TTC549 (cell line): Measurements from ENCODE around the gene MLYCD.

Experiments used
- FAIRE-seq: peaks from 2 replicates; lab custom pipeline; 2012; peaks lifted over from hg19 to GRCh38; lab: Jason Lieb, UNC

Gene MLYCD

DNA sequence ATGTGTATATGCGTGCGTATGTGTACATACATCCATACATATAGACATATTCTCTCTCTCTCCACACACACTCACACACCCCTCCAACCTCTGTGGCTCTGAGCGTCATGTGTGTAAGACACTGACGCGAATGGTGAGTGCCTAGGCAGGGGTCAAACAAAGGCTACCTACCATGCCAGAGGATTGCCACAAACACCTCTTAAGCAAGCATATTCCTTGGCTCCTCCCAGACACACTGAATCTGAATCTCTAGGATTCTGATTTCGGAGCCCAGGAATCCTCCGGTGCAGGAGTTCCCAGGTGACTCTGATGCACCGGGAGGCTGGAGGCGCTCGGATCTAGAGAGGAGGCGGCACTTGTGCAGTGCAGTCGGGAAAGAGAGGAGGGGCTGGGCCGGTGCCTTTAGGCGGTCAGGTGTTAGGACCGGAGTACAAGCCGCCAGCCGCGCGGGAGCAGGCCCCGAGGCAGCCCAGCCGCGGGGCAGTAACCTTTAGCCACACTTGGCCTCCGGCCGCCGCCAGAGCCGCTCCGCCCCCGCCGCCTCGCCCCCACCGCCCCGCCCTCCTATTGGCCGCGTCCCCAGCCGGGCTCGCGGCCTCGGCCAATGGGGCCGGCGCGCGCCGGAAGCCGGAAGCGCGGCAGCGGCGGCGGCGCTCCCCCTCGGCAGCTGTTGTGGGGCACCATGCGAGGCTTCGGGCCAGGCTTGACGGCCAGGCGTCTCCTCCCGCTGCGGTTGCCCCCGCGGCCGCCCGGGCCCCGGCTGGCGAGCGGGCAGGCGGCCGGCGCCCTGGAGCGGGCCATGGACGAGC is at the start of gene MLYCD:
Gene MLYCD, plus strand, starts transcription at position 653 of the 809 bp plus-strand sequence. Its CDS starts 30 bp downstream, at position 683.
- no peak for FAIRE-seq

DNA sequence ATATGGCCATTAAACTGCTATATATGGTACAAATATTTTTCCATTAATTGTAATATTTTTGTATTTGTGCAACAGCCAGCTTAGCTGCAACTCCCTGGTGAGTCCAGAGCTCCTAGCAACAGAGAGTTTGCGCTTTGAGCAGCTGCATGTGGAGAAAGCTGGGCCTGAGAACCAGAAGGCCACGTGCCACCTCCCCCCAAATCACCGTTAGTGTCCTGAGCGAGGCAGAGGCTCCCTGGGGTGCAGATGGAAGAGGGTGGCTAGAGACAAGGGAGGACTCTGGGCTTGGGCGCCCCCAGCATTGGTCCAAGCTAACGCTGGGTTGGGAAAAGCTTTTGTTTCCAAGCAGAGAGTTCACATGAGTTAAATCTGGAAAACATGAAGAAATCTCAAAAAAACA is 49.5 kb upstream of the MLYCD start:
- FAIRE-seq = no peak

DNA sequence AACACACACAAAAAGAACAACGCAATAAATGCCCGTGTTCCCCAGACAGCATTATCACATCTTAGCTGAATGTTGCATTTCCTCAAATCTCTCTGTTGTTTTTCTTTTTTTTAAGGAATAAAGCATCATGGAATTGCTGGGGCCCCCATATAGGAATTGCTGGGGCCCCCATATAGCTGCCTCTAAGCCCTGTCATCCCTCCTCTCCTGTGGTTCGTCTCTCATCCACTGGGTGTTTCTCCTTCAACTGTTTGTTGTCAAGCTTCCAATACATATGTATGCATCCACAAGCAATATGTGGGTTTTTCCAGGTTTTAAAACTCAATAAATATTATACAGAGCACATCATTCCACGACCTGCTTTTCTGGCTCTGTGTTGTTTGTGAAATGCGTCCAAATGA is 48.0 kb upstream of the MLYCD start:
- no peak for FAIRE-seq

DNA sequence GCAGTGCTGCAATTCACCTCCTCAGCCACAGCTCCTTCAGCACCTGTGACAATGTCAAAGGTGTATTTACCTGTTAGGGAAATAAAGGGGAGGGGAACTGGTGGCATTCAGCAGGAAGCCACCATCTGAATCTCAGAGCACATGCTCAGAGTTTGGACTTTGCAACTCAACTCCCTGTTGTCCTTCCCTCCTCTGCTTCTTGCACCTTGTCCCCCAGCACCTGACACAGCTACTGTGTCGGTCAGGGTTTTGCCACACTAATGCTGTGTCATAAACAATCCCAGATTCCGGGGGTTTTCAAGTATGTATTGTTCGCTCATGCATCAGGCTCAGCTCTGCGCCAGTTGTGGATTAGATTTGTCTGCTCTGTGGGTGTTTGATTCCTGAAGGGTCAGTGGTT is 47.4 kb upstream of the MLYCD start:
- no peak for FAIRE-seq

DNA sequence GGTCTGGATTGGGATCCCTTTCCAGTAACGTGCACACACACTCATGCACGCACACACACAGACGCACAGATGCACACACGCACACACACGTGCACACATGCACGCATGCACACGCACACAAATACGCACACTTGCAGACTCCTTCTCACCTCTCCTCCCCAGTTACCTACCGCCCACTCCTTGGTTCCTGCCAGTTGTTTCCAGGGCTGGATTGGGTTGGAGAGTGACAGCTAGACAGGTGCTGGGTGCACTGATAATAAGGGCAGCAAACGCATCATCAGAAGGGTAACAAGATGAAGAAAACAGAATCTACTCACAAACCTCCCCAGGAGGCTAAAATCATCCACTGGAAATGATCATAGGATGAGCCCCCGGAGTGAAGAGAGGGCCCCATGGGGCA is 46.1 kb upstream of the MLYCD start:
- FAIRE-seq = no peak

DNA sequence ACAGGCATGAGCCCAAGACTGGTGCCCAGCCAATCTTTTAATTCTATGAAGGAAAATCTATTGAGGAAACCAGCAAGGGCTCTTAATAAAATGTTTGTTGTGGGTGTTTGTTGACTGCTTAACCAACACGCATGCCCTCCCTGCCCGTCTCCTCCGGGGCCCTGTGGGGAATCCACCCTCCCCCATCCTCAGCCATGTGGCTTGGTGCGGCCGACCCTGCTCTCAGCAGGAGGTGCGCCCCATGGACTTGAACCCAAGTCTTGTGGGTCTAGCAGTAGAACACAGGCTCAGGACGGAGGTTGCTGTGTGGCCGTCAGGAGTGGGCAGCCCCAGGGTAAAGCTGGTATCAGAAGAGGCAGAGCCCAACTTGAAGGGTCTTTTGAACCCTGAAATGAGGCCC is 45.1 kb upstream of the MLYCD start:
- FAIRE-seq = no peak

DNA sequence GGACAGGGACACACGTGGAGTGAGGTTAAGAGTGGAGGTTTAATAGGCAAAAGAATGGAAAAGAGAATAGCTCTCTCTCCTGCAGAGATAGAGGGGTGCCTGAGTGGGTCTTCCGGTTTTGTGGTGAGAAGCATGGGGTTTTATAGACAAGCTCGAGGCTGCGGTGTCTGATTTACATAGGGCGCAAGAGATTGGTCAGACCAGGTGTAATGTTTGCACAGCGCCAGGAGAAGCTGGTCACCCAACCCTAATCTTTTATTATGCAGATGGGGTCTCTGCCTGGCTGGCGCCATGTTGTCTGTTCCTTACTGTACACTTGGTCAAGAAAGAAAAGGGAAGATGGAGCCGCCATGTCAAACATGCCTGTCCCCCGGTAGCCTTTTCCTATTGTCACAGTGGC is 44.5 kb upstream of the MLYCD start:
- no peak for FAIRE-seq

DNA sequence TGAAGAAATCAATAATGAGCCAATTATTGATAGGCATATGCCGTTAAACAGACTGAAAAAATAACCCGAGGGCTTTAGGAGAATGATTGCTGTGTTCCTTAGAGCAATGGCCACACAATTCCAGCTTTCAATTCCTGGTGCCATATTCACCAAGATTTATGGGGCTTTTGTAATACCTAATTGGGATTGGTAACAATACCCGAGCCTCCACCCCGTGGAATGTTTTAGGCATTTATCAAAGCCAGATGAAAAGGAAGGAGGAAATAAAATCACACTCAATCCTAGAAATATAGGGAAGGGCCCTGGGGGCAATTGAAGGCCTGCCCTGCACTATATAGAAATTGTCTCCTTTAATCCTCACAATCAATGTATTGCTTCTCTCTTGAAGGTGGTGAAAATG is 42.1 kb upstream of the MLYCD start:
- no peak for FAIRE-seq

DNA sequence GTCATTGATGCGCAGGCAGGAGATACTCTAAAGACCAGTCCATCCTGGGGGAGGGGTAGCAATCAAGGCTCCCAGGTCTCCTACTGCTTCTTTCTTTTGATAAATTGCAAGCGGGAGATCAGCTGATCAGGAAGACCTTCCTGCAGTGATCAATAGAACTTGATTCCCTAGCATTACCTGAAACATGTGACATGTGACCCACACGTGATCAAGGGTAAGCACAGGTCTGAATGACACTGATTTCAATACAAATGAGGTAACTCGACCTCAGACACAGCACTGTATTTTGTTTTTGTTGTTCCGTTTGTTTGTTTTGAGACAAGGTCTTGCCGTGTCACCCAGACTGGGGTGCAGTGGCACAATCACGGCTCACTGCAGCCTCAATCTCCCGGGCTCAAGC is 39.6 kb upstream of the MLYCD start:
- no peak for FAIRE-seq

DNA sequence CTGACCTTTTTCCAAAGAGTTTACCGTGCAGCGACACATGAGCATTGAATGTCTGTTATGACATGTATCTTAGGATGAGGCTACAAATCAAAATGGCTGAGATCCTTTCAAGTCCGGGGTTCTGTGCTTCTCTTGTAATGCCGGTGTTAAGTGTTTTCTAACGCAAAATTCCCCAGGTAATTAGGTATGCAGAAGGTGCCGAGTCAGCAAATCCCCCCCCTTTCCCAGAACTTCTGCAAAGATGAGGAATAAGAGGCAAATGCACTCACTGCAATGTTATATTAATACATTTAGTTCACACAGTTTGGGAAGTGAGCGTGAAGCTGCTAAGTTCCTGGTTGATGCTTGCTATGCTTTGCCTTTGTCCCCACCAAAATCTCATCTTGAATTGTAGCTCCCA is 36.3 kb upstream of the MLYCD start:
- no peak for FAIRE-seq

DNA sequence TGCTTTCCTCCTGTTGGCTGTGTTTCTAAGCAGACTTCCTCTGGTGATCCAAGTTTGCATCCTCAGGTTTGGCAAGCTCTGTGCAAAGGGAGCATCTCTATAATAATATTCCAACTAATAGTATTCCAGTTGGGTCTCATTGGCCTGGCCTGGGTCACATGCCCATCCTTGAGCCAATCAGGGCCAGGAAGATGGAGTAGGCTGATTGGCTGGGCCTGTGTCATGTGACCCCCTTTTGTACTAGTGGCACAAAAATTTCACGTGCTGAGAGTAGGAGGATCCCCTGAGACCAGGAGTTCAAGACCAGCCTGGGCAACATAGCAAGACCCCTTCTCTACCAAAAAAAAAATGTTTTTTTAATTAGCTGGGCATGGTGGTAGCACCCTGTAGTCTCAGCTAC is 35.2 kb upstream of the MLYCD start:
- no peak for FAIRE-seq

DNA sequence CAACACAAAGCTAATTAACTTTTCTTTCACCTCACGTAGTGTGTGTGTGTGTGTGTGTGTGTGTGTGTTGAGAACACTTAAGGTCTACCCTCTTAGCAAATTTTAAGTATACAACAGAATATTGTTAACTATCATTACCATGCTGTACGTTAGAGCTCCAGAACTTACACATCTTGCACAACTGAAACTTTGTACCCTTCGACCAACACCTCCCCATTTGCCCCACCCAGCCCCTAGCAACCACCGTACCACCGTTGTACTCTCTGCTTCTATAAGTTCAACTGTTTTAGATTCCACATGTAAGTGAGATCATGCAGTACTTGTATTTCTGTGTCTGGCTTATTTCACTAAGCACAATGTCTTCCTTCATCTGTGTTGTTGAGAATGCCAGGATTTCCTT is 28.1 kb upstream of the MLYCD start:
- FAIRE-seq = no peak

DNA sequence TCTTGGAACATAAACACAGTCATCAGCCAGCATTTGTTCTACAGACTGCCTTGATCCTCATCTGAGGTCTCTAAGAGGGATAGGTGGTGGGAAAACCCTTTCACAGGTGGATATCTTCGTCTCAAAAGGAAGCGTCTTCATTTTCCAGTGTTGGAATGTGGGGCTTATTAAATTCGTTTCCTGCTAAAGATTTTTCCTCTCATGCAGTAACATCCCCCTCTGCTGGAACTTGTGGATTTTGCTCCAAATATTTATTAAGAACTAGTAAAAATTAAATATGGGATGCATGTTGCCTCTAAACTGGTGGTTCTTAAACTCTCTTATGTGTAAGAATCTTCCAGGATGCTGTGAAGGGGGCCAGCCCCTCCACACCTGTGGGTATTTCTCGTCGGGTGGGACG is 20.1 kb upstream of the MLYCD start:
- no peak for FAIRE-seq

DNA sequence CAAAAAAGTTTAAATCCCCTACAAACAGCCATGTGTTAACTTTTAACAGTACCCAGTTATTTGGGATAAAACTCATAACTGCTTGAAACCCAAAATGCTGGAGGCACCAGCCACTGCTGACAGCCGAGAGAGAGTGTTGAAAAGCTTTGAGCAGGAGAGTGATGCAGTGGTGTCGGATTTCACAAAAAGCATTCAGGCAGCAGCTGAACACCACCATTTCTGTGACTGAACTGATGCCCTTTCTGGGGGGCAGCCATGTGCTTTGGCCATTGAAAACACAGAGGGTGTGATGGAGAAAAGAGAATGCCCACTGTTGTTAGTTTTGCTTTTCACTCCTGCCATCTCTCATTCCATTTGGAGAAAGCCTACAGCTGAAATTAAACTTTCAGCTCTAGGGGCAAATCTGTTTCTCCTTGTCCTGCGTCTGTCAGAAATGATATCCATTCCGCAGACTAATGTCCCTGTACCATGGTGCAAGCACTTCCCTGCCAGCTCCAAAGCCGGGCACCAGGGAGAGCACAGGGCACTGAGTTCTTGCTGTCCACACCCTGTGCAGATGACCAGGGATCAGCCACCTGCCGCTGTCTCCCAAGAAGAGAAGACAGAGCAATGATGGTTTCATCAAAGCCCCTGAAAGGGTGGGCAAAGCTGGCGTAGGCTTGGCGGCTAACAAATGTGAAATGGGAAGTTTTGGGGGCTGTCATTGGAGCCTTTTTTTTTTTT is 16.6 kb upstream of the MLYCD start:
- FAIRE-seq = no peak

DNA sequence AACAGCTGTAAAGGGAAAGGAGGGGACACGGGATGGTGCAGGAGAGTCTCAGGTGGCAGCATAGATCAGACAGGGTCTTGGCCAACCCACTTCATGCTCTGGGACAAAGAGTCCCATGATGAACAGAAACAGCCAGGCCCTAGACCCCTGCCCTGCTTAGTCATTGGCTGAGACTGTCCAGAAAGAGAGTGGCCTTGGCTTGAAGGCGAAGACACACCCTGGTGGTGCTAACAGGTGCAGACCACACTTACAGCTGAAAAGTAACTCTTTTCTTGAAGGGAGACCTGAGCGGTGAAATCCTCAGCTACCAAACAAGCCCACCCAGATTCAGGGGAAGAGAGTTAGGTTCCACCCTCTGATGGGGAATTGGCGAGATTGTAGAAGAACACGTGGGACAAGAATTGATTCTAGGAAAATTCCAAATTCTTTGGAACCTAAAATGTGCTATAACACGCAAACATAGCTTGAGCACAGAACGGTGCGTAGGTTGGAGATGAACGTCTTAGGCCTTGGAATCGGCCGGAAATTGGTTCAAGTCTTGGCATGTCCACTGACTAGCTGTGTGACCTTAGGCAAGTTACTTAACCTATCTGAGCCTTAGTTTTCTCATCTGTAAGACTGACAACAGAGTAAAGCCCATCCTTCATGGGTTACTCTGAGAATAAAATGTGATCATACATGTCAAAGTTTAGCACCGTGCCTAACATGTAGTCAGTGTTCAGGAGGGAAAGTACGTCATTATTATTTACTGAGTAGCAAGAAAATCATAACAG is 12.5 kb upstream of the MLYCD start:
- FAIRE-seq = no peak

DNA sequence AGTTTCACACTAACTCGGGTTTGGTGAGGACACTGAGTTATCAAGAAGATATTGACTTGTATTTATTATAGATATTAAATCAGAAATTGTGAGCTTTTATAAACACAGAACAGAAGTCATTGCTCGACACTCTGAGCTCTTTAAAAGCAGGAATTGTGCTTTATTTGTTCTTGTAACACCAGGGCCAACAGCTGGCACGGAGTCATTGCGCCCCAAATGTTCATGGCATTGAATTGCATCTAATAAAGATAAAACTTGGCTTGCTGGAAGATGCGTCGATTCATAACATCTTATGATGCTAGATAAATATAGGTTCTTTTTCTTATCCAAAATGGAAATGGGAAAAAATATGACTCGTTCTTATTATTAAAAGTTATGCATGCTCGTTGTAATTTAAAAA is 11.8 kb upstream of the MLYCD start:
- FAIRE-seq = no peak

DNA sequence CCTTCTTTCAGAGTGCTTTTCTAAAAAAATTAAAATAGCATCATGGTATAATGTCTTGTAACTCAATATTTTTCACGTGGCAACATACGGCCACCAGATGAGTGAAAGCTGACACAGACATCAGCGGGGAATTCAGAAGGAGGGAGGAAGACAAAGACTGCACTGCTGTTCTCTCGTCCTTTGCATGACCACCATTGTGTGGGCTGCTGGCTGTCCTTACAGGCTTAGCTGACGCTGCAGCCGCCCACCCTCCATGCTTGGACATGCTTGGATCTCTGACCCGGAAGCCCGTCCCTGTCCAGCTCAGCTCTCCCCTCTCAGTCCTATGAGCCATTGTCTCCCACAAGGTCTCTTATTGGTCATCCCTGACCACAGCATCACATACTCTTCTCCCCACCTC is 11.4 kb upstream of the MLYCD start:
- no peak for FAIRE-seq

DNA sequence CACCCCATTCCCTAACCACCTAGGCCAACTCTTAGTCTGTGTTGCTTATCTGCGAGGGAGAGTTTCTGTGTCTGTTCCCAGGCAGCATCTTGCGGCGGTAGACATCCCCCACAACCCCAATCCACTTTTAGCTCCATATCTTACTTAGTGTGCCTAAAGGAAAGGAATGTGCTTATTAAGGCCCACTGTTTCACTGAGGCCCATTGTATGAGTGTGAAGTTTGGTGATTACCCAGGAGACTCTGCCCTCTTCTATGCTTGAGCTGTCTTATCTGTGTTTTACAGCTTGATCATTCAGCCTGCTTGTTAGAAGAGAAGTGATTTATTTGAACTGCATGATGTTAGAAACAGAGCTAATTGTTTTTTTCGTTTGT is 10.3 kb upstream of the MLYCD start:
- FAIRE-seq = no peak

DNA sequence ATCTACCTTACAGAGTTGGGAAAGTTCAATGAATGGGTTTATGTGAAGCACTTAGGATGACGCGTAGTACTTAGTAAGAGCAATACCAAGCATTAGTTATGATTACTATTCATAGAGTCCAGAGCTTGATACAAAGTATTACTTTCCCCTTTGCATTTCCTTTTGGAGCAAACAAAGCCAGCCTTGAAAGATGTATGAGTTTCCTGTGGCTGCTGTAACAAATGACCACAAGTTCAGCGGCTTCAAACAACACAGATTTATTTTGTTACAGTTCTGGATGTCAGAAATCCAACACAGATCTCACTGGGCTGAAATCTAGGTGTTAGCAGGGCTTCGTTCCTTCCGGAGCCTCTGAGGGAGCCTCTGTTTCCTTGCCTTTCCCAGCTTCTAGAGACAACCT is 8.6 kb upstream of the MLYCD start:
- FAIRE-seq = no peak

DNA sequence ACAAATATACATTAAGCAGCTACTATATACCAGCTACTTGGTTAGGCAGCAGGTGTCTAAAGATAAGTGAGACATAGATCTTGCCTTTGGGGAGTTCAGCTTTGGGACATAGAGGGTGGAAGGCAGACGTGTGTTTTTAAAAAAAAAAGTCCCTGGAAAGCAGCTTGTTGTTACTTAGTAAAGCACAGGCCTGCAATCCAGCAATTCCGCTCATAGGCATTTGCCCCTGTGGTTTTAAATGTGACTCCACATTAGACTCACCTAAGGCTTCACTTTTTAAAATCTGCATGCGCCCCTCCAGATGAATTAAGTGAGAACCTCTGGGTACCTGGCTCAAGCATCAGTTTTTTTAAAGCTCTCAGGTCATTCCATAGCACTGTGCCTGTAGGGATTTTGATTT is 7.2 kb upstream of the MLYCD start:
- FAIRE-seq = no peak

DNA sequence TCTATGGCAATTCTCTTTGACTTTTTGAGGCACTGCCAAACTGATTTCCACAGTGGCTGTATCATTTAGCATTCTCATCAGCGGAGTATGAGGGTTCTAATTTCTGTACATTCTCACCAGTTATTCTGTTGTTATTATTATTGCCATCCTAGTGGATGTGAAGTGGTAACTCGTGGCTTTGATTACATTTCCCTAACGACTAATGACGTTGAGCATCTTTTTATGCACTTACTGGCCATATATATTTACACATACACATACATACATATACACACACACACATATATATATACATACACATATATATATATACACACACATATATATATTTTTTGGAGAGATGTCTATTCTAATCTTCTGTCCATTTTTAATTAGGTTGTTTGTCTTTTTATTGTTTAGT is 3.7 kb upstream of the MLYCD start:
- FAIRE-seq = no peak

DNA sequence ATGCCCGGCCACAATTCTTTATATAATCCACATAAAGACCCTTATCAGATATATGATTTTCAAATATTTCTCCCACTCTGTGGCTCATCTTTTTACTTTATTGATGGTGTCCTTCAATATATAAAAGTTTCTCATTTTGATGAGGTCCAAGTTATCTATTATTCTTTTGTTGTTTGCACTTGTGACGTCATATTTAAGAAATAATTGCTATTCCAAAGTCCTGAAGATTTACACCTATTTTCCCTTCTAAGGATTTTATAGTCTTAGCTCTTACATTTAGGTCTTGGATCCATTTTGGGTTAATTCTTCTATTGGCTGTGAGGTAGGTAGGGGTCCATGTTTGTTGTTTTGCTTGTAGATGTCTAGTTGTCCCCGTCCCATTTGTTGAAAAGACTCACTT is 3.0 kb upstream of the MLYCD start:
- FAIRE-seq = no peak

DNA sequence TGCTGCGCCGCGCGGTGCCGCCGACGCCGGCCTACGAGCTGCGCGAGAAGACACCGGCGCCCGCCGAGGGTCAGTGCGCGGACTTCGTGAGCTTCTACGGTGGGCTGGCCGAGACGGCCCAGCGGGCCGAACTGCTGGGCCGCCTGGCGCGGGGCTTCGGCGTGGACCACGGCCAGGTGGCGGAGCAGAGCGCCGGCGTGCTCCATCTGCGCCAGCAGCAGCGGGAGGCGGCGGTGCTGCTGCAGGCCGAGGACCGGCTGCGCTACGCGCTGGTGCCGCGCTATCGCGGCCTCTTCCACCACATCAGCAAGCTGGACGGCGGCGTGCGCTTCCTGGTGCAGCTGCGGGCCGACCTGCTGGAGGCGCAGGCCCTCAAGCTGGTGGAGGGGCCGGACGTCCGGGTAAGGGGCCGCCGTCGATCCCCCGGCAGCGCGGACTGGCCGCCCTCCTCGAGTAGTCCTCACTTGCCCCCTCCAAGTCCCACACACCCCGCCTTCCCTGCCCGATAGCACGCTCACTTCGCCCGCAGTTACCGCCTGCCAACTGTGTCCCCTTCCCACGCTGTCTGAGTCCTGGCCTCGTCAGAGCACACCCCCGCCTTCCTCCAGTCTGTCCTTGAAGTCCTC is 470 bp downstream of the MLYCD start:
- no peak for FAIRE-seq
